Mucosa of stomach (tissue), 1 donor: Measurements from ENCODE around the gene PRPF40B.

ENCODE experiments used
- H3K27me3 ChIP-seq: one replicate; pipeline ENCODE4 v1.7.0; 2013; ENCODE audit warnings: mild to moderate bottlenecking, low read length; ENCODE audit not compliant: control insufficient read depth, insufficient read depth
- H3K36me3 ChIP-seq: one replicate; pipeline ENCODE4 v1.7.0; 2013; ENCODE audit warnings: low read length; ENCODE audit not compliant: control insufficient read depth, insufficient read depth
- H3K4me1 ChIP-seq: one replicate; pipeline ENCODE4 v1.7.0; 2013; ENCODE audit warnings: mild to moderate bottlenecking, low read length; ENCODE audit not compliant: control insufficient read depth, insufficient read depth
- H3K4me3 ChIP-seq: one replicate; pipeline ENCODE4 v1.7.0; 2013; ENCODE audit warnings: low read length
- H3K9ac ChIP-seq: one replicate; pipeline ENCODE4 v1.7.0; 2013; ENCODE audit warnings: mild to moderate bottlenecking, low read length, moderate library complexity
- H3K9me3 ChIP-seq: one replicate; pipeline ENCODE4 v1.7.0; 2013; ENCODE audit warnings: mild to moderate bottlenecking, low read length, moderate library complexity; ENCODE audit not compliant: control insufficient read depth
- donor health status: Pancreatic carcinoma.

The PRPF40B gene

DNA sequence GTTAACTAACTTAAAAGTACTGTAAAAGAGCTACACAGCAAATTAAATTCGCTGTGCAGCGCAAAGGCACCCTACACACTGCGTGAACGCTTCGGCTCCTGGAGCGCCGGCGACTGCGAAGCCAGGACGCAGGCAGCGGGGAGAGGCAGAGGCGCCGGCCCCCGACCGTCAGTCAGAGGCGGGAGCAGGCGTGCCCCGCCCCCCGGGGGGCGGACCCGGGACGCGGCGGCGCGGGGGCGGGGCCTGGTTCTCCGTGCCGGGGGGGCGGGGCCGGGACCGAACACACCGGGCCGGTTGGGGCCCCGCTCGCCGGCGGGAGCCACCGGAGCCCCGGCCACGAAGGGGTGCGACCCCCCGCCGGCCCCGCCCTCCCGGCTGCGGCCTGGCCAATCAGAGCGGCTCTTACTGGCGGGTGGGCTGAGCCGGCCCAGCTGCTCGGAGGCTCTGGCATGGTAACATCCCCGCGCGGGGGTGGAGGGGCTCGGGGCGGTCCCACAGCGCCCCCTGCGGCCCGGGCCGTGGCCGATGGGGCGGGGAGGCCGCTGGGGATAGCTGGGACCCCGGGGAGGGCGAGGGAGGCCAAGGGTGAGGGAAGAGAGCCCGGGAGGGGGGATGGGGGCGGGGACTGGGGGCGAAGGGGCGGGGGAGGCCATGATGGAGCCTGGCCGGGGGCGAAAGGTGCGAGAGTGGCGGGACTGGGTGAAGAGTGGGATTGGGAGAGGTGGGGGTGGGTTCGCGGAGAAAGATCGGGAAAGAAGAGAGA, at the start of gene PRPF40B:
Gene PRPF40B (plus strand): TSS at position 420 of the 763 bp plus-strand sequence. CDS start 30 bp downstream, at position 450.
- Histone ChIP-seq H3K9ac (peak within 1 kb of the TSS; percentile 53), H3K36me3 (no peaks in the 10 kb centered on the region), H3K9me3 (no peaks in the 10 kb centered on the region), H3K27me3 (no peaks in the 10 kb centered on the region), H3K4me1 (peaks cover 6% of the 10 kb centered on the region), H3K4me3 (peak within 1 kb of the TSS; percentile 91)

DNA sequence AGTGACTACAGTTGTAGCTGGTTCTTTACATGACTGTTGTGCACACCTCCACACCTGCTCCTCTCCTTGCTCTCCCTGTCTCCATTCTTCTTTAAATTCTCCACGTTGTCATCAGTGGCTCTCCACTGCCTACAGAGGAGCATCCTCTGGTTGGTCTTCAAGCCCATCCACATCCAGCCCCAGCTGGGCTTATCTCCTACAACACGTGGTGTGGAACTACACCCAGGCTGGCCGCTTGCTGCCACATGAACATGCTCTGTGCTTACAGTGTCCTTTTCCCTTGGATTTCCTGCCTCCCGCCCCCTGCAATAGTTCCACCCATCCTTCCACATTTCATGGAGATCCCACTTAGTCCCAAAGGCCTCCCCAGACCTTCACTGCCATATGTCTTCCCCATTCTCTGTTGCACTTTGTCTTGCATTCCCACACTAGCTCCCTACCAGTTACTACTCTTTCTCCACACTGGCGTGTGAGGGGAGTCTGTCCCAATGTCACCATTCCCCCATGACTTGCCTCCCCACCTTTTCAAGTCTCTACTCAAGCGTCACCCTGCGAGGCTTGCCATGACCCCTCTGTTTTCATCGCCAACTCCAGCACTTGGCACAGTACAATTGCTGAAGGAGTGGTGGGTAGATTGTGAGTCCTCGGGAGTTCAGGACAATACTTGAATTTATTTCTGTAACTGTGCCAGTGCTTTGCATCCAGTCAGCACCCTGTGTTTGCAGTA, 45.6 kb upstream of the PRPF40B start:
- Histone ChIP-seq H3K4me1 (peaks cover 7% of the 10 kb centered on the region), H3K4me3 (no peak overlapping the region), H3K9ac (no peak overlapping the region), H3K27me3 (no peaks in the 10 kb centered on the region), H3K36me3 (no peaks in the 10 kb centered on the region), H3K9me3 (no peaks in the 10 kb centered on the region)

DNA sequence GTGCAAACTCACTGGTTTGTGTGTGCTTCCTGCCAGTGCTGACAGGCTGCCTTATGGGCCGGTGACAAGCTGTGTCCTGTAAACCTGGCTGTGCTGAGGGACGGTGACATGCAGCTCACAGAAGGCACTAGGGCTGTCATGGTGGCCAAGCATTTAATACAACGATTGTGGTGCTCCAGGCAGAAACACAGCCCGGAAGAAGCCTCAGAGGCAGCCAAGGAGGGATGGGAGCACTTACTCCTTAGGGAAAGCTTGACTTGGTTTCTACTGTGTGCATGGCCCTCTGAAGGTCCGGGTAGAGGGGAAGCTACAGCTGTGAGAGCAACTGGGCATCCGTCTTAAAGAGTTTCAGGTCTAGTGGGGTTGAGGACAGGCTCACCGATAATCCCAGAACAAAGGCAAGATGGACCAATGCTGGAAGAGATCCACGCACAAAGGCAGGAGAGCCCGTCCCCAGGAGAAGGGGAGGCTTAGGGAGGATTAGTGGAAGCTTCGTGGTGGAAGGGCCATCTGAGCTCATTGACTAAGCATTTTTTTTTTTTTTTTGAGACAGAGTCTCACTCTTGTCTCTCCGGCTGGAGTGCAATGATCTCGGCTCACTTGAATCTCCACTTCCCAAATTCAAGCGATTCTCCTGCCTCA, 44.8 kb upstream of the PRPF40B start:
- H3K4me1 ChIP-seq: peaks cover 7% of the 10 kb centered on the region
- no peaks in the 10 kb centered on the region for H3K36me3 ChIP-seq
- H3K9me3 ChIP-seq: no peaks in the 10 kb centered on the region
- no peak overlapping the region for H3K4me3 ChIP-seq
- H3K27me3 ChIP-seq: no peaks in the 10 kb centered on the region
- H3K9ac ChIP-seq: no peak overlapping the region

DNA sequence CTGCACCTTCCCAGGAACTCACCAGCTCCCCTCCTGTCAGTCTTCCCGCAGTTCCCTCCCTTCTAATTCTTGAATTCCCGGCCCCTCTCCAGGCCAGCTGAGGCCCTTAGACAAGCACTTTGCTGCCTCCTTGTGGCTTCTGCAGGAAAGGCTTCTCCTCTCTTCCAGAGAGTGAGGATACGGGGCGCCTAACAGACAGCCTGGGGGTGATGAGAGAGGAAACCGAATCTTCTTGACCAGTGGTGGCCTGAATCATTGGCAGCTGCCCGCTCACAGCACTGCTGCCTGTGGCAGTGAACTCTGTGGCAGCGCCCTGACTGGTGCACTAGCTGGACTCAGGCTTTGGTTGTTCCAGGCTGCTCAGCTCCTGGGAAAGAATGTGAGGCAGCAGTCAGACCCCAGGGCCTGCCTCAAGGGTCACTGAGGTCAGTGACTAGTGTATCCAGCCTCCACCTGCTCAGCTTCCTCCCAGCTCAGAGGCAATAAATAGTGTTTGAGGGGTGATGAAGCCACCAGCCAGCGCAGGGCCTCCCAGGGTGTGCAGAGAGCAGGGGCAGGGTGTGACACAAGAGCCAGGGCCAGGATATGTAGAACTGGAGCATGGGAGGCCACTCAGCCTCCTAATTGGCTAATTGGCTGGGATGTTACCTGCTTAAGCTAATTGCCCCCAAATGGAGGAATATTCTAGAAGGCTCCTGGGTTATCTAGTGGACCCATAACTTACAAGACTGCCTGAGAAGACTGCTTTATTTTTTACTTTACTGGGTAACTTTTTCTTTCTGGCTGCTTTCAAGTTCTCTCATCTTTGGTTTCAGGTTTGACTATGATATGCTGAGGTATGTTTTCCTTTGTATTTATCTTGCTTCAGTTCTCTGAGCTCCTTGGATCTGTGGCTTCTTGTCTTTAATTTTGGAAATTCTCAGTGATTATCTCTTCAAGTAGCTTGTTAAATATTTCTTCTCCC, 42.5 kb upstream of the PRPF40B start:
- H3K9ac ChIP-seq: no peak overlapping the region
- peaks cover 7% of the 10 kb centered on the region for H3K4me1 ChIP-seq
- no peaks in the 10 kb centered on the region for H3K9me3 ChIP-seq
- no peaks in the 10 kb centered on the region for H3K27me3 ChIP-seq
- H3K36me3 ChIP-seq: no peaks in the 10 kb centered on the region
- H3K4me3 ChIP-seq: no peak overlapping the region

DNA sequence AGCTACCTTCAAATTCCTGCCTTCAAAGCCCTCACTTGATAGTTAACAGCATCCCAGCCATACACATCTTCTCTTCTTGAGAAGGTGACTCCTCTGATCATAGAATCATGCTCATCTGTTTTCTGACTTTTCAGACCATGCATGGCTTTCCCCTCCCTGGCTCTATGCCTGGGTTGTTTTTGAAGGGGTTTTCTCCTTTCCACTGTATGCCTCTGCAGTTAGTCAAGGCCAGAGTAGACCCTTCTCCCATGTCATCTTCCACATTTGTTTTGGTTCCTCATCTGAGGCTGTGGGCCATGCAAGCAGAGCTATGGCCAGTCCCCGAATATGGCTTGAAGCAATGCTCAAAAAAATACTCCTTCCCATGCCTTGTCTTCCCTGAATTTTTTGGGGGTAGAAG, 41.2 kb upstream of the PRPF40B start:
- Histone ChIP-seq H3K9ac (no peak overlapping the region), H3K4me3 (no peak overlapping the region), H3K4me1 (peaks cover 7% of the 10 kb centered on the region), H3K36me3 (no peaks in the 10 kb centered on the region), H3K9me3 (no peaks in the 10 kb centered on the region), H3K27me3 (no peaks in the 10 kb centered on the region)

DNA sequence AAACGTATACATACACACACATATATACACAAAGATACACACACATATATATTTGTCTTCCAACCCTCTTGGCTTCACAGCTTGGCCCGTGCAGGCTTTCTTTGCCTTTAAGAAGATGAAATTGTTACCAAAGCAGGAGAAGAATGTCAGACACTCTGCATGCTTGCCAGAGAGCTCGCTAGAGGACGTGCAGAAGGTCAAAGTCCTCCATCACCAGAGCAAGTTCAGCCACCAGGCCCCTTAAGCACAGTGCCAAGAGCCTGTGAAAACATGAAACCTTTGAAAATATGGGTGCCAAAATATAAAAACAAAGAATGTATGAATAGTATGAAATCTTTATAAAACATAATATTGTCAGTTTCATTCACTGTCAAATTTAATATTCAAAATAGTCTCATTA, 40.5 kb upstream of the PRPF40B start:
- no peaks in the 10 kb centered on the region for H3K36me3 ChIP-seq
- no peak overlapping the region for H3K9ac ChIP-seq
- no peak overlapping the region for H3K4me3 ChIP-seq
- no peaks in the 10 kb centered on the region for H3K9me3 ChIP-seq
- H3K4me1 ChIP-seq: peaks cover 7% of the 10 kb centered on the region
- H3K27me3 ChIP-seq: no peaks in the 10 kb centered on the region

DNA sequence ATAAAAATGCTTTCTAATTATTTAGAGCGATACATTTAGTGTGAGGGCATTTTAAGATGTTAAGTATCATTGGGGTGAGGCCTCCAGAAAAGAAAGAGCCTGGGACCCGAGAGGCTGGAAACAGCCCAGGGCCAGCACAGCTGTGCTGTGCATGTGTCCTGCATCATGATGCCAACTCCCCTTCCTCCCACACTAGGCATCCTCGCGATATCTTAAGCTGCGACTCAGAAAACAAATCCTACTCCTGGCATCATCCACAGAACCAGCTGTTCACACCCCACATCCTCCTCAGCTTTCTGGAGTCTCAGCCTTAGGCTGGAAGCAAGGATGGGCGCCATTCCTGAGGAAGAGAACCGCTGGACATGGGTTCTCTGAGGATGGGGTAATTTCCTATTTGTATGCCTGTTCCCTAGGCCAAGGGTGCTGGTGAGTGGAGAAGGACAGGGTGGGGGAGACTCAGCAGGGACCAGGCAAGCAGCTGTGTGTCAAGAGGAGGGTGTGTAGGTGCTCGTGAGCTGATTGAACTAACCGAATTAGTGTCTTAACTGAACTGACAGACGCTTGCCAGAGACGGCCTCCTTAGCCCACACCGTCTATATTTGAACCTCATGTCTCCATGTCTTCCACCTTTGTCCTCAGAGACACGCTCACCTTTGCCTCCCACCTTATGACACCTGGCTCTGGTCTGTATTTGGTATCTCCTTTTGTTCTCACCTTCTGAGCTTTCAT, 39.8 kb upstream of the PRPF40B start:
- no peaks in the 10 kb centered on the region for H3K36me3 ChIP-seq
- H3K4me3 ChIP-seq: no peak overlapping the region
- no peak overlapping the region for H3K9ac ChIP-seq
- H3K4me1 ChIP-seq: peaks cover 7% of the 10 kb centered on the region
- no peaks in the 10 kb centered on the region for H3K9me3 ChIP-seq
- H3K27me3 ChIP-seq: no peaks in the 10 kb centered on the region

DNA sequence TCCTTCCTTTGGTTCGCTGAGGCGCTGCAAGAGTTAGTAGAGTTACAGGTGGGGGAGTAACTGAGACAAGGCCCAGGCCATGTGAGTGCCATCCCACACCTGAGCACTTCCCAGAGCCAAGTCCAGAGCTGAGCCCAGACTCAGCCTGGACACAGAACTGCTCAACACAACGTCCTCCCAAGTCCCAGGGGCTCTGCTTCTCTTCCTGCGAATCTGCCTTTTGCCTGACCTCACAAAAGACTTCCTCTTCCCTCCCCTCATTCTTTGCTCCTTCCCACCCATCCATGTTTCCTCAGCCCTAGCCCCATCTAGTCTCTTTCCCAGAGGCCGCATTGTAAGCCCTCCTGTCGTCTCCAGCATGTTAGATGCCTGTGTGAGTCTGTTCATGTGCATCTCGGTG, 38.8 kb upstream of the PRPF40B start:
- no peaks in the 10 kb centered on the region for H3K27me3 ChIP-seq
- no peaks in the 10 kb centered on the region for H3K36me3 ChIP-seq
- no peak overlapping the region for H3K9ac ChIP-seq
- H3K9me3 ChIP-seq: no peaks in the 10 kb centered on the region
- H3K4me1 ChIP-seq: peaks cover 7% of the 10 kb centered on the region
- H3K4me3 ChIP-seq: no peak overlapping the region

DNA sequence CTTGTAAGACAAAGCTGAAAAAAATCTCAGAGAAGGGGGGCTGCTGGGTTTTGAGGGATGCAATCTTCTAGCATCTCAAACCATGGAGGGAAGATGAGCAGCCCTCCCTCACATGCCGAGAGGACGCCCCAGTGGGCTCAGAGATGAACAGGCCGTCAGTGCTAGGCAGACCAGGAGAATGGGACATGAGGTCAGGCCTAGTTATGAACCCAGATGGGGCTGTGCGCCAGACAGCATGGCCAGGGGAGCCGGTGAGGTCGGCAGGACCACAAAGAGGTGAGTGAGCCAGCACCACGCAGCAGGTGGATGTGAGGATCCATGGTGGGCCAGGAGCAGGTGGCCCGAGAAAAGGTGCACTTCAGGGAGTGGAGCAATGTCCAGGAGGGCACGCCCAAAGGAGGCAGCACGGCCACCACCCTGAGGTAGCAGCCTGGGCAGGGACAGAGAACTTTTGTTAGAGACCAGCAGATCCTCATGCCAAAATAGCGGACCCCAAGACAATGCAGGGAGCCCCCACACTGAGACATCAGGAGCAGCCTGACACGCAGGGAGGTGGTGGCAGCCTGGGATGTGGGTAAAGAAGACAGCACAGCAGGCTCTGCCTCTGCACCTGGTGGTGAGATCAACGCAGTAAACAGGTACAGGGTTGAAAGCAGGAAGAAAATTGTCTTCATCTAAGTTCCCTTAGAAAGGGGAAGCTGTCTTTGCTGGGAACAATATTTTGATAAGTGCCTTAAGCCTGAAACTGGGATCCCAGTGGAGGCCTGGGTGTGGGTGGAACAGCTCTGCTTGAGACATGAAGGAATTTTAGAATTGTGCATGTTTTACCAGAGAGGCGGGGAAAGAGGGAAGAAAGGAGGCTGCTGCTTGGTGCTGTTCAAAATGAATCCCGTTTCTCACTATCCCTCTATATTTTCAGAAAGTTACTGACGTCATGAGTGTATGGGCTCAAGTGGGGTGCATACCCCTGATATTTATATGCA, 37.6 kb upstream of the PRPF40B start:
- Histone ChIP-seq H3K27me3 (no peaks in the 10 kb centered on the region), H3K9ac (no peak overlapping the region), H3K4me3 (no peak overlapping the region), H3K36me3 (no peaks in the 10 kb centered on the region), H3K4me1 (peaks cover under 1% of the 10 kb centered on the region), H3K9me3 (no peaks in the 10 kb centered on the region)

DNA sequence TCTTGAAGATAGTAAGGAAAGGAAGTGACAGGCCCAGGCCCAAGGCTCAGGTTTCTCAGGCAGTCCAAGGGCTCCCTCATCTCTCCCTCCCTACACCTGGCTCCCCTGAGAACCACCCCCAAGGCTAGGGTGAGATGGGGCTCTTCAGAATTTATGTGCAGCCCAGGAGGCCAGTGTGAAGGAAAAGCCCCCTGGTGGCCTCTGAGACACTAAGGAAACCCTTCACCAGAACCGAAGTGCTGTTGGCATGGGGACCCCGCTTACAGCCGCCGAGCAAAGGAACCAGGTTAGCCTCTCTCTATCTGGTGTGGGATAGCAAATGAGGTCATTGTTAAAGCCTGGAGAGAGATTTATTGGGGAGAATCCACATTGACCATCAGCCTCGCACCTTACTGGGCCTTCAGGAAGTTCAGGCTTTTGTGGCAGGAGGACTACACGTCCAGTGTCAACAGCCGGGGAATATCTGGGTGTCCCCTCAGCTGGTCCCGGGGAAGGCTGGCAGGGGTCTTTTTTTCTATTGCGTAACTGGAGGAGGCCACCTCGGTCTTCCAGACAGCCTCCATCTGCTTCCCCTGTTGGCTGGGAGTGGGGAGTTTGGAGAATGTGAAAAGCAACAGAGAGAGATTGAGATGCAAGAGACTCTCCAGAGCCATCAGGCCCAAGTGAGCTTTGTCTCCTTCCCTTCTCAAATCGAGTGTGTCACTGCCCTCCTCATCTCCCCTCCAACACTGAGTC, 36.0 kb upstream of the PRPF40B start:
- no peaks in the 10 kb centered on the region for H3K36me3 ChIP-seq
- no peaks in the 10 kb centered on the region for H3K27me3 ChIP-seq
- H3K9ac ChIP-seq: no peak overlapping the region
- H3K4me1 ChIP-seq: no peaks in the 10 kb centered on the region
- H3K9me3 ChIP-seq: no peaks in the 10 kb centered on the region
- H3K4me3 ChIP-seq: no peak overlapping the region
